ENCODE measurements around the gene MYT1. TPM values are rescaled to one million over a fixed set of nuclear protein-coding genes. Genes with fewer than 3 reads are reported as not detected.

The MYT1 gene
- total and polyA plus RNA-seq, 9 of the 15 experiments (the other 6 are each of a cell fraction or from before 2014, with no cell fraction given) = 0.02 to 0.12 (median 0.06) TPM; not detected in 4

DNA sequence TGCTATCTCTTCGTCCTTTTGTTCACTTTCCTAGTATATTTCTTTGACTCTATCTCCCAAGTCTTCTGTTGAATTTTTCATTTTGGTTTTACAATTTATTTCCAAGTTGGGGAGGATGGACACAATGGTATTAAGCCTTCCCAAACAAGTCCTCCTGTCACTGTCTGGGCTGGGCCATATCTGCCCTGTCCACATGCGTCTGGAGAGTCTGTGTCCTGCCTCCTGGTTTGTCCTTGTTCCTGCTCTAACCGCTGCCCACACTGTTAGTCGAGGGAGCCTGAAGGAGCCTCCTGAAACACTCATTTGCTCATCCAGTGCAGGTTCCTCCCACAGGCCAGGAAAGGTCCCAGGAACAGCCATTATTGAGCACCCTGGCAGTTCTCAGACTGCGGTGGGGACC is 17.1 kb downstream of the MYT1 start:
- ChIA-PET CTCF (ENCODE audit: low intra/inter-chr PET ratio) (no interaction called here), POLR2A (no interaction called here)
- Histone ChIP-seq H3K4me3 (no peak overlapping the region), H3K9ac (ENCODE audit: insufficient read depth in 1 of 2, low read depth in 2 of 2, low read length in 2 of 2) (no peak overlapping the region), H3K9me3 (replicated peaks; ENCODE audit: control insufficient read depth, insufficient read depth, low read depth, low read length) (no peaks in the 10 kb centered on the region; the same call in 1 of the 2 replicates), H4K20me1 (replicated peaks; ENCODE audit: control insufficient read depth, insufficient read depth, low read length) (no peaks in the 10 kb centered on the region; the same call in 1 of the 2 replicates), H3K9me1 (ENCODE audit: control insufficient read depth, insufficient read depth, low read length) (peaks cover 2% of the 10 kb centered on the region), H3K27ac (ENCODE audit: extremely low read depth, low read depth, low read length) (no peak overlapping the region), H3K36me3 (ENCODE audit: control insufficient read depth, insufficient read depth, low read length) (no peaks in the 10 kb centered on the region), H3K79me2 (ENCODE audit: control insufficient read depth, insufficient read depth, low read length) (no peaks in the 10 kb centered on the region), H3K4me1 (replicated peaks in 1 of 2; ENCODE audit: control insufficient read depth in 2 of 2, insufficient read depth in 2 of 2, low read length in 2 of 2) (peaks cover 0 to 3% of the 10 kb centered on the region in 2 experiments; a peak in 2 of 5 replicates), H3K4me2 (ENCODE audit: insufficient read depth, low read length) (no peak overlapping the region), H2AFZ (ENCODE audit: low read depth, low read length) (no peak overlapping the region), H3K27me3 (ENCODE audit: control insufficient read depth in 2 of 2, insufficient read depth in 2 of 2, low read length in 2 of 2) (peaks cover 45 to 78% of the 10 kb centered on the region in 2 experiments)
- TF ChIP-seq CREM (IDR thresholded peaks at IDR 0.05; ENCODE audit: low read depth) = no peak
- TF ChIP-seq ZKSCAN3 (CRISPR knock-in tag; IDR thresholded peaks at IDR 0.05) = no peak
- no peak for TF ChIP-seq TAF15 (IDR thresholded peaks at IDR 0.05; ENCODE audit: low read depth, low read length)
- no peak for TF ChIP-seq ZNF232 (CRISPR knock-in tag; IDR thresholded peaks at IDR 0.05)
- TF ChIP-seq ARNT (IDR thresholded peaks at IDR 0.05) = no peak
- TF ChIP-seq NR3C1 (CRISPR knock-in tag; IDR thresholded peaks at IDR 0.05) = no peak
- TF ChIP-seq ILK (tag; IDR thresholded peaks at IDR 0.05; ENCODE audit: borderline replicate concordance, low read depth) = no peak
- no peak for TF ChIP-seq GABPB1 (CRISPR knock-in tag; IDR thresholded peaks at IDR 0.05)
- TF ChIP-seq, protein P1, sequence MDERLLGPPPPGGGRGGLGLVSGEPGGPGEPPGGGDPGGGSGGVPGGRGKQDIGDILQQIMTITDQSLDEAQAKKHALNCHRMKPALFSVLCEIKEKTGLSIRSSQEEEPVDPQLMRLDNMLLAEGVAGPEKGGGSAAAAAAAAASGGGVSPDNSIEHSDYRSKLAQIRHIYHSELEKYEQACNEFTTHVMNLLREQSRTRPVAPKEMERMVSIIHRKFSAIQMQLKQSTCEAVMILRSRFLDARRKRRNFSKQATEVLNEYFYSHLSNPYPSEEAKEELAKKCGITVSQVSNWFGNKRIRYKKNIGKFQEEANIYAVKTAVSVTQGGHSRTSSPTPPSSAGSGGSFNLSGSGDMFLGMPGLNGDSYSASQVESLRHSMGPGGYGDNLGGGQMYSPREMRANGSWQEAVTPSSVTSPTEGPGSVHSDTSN (CRISPR knock-in tag; IDR thresholded peaks at IDR 0.05; ENCODE audit: low read depth) = no peak
- TF ChIP-seq, protein P1 (tag; conservative IDR thresholded peaks at IDR 0.05; ENCODE audit: low read depth) = no peak
- TF ChIP-seq TBP (optimal IDR thresholded peaks at IDR 0.05; ENCODE audit: low read depth, low read length) = no peak
- no peak for TF ChIP-seq KLF10 (CRISPR knock-in tag; IDR thresholded peaks at IDR 0.05)
- TF ChIP-seq HDAC2 (IDR thresholded peaks at IDR 0.05) = no peak
- no peak for TF ChIP-seq PHF21A (IDR thresholded peaks at IDR 0.05; ENCODE audit: borderline replicate concordance, low read depth)
- TF ChIP-seq NFYB (IDR thresholded peaks at IDR 0.05; ENCODE audit: extremely low read depth, insufficient read length) = no peak
- no peak for TF ChIP-seq ZNF175 (CRISPR knock-in tag; IDR thresholded peaks at IDR 0.05; ENCODE audit: low read depth)
- WGBS (ENCODE audit: insufficient coverage, low coverage, missing lambda C conversion rate) = 0% methylated on average over 5 of the region's 5 CpGs
- FAIRE-seq (no peak), DNase-seq (ENCODE audit: extremely low read depth in 1 of 4, low spot score in 3 of 4) (no peak), ATAC-seq (no peak)
- no TSS peak for BruUV-seq (replicated peaks)
- in situ Hi-C loops (cut with MboI) (no loop called here), intact Hi-C loops (cut with micrococcal nuclease) (no loop called here)
